Measurements from ENCODE around the gene CLN6.

Gene CLN6

GRCh38 chr15:68229386-68230156 is at the start of gene CLN6:
TSS of gene CLN6 (minus strand) at chr15:68229728. CDS start at chr15:68229584, 144 bp downstream.
- Mint-ChIP-seq H3K27me3 (no peaks in the 10 kb centered on the region), H3K4me3 (peak within 1 kb of the TSS; percentile 98), H3K4me1 (ENCODE audit: low read depth) (peaks cover 46% of the 10 kb centered on the region), H3K9me3 (no peaks in the 10 kb centered on the region), H3K36me3 (ENCODE audit: low read depth) (peaks cover 41% of the 10 kb centered on the region), H3K27ac (peak within 1 kb of the TSS; percentile 97)
- DNase-seq, result peak; percentile 95

GRCh38 chr15:68278595-68279405 is 49.3 kb upstream of the CLN6 start:
- Mint-ChIP-seq H3K4me3 (peak overlapping the region; percentile 95), H3K36me3 (ENCODE audit: low read depth) (peaks cover 46% of the 10 kb centered on the region), H3K27me3 (no peaks in the 10 kb centered on the region), H3K27ac (peak overlapping the region; percentile 95), H3K4me1 (ENCODE audit: low read depth) (peaks cover 52% of the 10 kb centered on the region), H3K9me3 (no peaks in the 10 kb centered on the region)
- no peak for DNase-seq

GRCh38 chr15:68278345-68278594 is 48.7 kb upstream of the CLN6 start:
- DNase-seq, result no peak

GRCh38 chr15:68277603-68278344 is 48.2 kb upstream of the CLN6 start, which contains the start of gene FEM1B:
TSS of gene FEM1B (plus strand) at chr15:68277745. CDS start at chr15:68278418, 673 bp downstream.
- DNase-seq, result peak; percentile 94
- peak within 1 kb of the TSS; percentile 95 for H3K4me3 Mint-ChIP-seq
- H3K4me1 Mint-ChIP-seq (ENCODE audit: low read depth), result peaks cover 53% of the 10 kb centered on the region
- peak within 1 kb of the TSS; percentile 99 for H3K27ac Mint-ChIP-seq
- H3K27me3 Mint-ChIP-seq, result no peaks in the 10 kb centered on the region
- peaks cover 43% of the 10 kb centered on the region for H3K36me3 Mint-ChIP-seq (ENCODE audit: low read depth)
- no peaks in the 10 kb centered on the region for H3K9me3 Mint-ChIP-seq

More at GRCh38 chr15:68278345-68278594, 48.7 kb upstream of the CLN6 start:
- Mint-ChIP-seq H3K4me3 (peak overlapping the region; percentile 95), H3K27me3 (no peaks in the 10 kb centered on the region), H3K9me3 (no peaks in the 10 kb centered on the region), H3K27ac (peak overlapping the region; percentile 95), H3K4me1 (ENCODE audit: low read depth) (peaks cover 50% of the 10 kb centered on the region), H3K36me3 (ENCODE audit: low read depth) (peaks cover 43% of the 10 kb centered on the region)

DNA sequence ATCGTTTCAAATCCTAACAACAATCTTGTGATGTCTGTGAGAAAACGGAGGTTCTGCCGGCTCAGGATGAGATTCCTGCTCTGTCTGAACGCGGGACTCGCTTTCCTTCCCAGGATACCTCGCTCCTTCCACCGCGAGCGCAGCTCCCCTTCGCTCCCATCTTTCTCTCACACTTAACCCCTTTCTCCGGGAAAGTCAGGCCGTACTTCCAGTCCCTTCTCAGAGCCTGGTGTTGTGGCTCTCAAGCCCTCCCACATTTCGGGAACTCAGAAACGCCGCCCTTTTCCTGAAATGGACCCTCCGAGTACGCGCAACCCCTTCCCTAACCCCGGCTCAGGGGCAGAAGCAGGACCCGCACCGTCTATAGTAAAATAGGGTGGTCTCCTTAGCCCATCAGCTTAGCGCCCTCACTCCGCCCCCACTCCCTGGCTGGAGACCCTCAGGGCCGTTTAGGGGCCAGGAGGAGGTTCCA is 47.6 kb upstream of the CLN6 start:
- peaks cover 42% of the 10 kb centered on the region for H3K36me3 Mint-ChIP-seq (ENCODE audit: low read depth)
- no peaks in the 10 kb centered on the region for H3K27me3 Mint-ChIP-seq
- H3K27ac Mint-ChIP-seq, result peak overlapping the region; percentile 99
- peak overlapping the region; percentile 95 for H3K4me3 Mint-ChIP-seq
- H3K9me3 Mint-ChIP-seq, result no peaks in the 10 kb centered on the region
- peaks cover 48% of the 10 kb centered on the region for H3K4me1 Mint-ChIP-seq (ENCODE audit: low read depth)
- no peak for DNase-seq

DNA sequence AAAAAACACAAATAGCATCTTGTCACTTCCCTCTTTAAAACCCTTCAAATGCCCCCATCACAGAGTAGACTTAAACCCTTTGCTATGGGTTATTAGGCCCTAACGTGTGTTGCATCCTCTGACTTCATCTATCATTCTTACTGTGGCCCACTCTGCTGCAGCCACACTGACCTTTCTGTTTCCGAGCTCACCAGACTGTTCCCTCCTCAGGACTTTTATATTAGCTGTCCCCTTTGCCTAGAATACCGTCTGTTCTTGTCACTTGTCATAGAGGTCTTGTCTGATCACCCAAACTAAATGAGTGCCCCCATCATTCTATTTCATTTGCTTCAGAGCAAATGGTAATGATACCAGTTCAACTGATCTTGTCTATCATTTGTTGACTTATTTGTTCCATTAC is 47.1 kb upstream of the CLN6 start:
- Mint-ChIP-seq H3K27ac (peak overlapping the region; percentile 99), H3K4me3 (peak overlapping the region; percentile 95), H3K4me1 (ENCODE audit: low read depth) (peaks cover 43% of the 10 kb centered on the region), H3K36me3 (ENCODE audit: low read depth) (peaks cover 37% of the 10 kb centered on the region), H3K9me3 (no peaks in the 10 kb centered on the region), H3K27me3 (no peaks in the 10 kb centered on the region)
- no peak for DNase-seq

DNA sequence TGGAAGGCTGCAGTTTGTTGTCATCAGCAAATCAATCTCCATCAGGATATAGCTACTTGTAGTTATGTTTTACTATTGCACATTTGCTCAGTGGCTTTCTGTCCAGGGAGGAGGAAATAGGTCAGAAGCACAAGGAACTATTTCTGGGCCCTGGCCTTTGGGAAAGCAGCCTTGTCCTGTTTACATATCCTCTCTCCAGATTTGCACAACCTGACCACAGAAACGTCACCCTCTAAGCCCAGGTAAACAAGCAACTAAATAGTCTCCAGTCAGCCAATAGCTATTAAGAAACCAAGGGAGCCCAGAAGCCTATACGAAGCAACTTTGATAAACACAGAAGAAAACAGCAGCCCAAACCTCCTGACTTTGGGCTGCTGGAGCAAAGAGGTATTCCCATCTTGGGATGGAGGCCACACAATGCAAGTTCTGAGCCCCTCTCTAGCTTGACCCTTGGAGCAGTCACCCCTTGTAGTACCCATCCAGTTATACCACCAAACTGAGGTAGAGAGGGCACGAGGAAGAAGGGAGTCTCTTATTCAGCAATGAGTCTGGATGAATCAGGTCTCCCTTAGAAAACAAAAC is 45.7 kb upstream of the CLN6 start:
- no peak overlapping the region for H3K4me3 Mint-ChIP-seq
- DNase-seq, result no peak
- H3K36me3 Mint-ChIP-seq (ENCODE audit: low read depth), result peaks cover 27% of the 10 kb centered on the region
- H3K4me1 Mint-ChIP-seq (ENCODE audit: low read depth), result peaks cover 29% of the 10 kb centered on the region
- H3K9me3 Mint-ChIP-seq, result no peaks in the 10 kb centered on the region
- no peak overlapping the region for H3K27ac Mint-ChIP-seq
- H3K27me3 Mint-ChIP-seq, result no peaks in the 10 kb centered on the region

DNA sequence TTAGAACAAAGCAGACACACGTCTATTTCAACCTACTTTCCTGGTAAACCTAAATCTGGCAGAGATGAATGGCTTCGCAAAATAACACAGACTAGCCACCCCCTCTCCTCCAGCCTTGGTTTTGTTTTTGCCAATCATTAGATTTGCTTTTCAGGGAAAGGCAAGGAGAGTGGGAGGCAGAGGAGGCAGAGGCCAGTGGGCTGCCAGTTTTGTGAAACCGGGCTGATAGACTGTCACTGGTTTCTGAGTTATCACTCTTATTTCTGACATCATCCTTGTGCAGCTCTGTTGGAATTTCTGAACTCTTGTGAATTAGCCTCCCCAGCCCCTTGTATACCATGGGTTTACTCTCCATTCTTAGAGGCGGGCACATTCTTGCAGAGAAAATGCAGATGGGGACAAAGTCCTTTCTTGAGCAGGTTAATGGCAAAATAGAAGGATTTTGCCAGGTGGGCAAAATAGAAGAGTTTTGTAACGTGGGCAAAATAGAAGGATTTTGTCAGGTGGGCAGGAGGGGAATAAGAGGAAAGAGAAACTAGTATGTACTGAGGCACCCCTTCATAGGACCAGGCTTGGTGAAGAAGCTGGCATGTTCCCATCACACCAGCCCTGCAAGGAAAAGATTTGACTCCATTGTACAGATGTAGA is 44.8 kb upstream of the CLN6 start:
- peaks cover 17% of the 10 kb centered on the region for H3K36me3 Mint-ChIP-seq (ENCODE audit: low read depth)
- DNase-seq, result no peak
- H3K9me3 Mint-ChIP-seq, result no peaks in the 10 kb centered on the region
- no peak overlapping the region for H3K4me3 Mint-ChIP-seq
- H3K4me1 Mint-ChIP-seq (ENCODE audit: low read depth), result peaks cover 20% of the 10 kb centered on the region
- H3K27ac Mint-ChIP-seq, result no peak overlapping the region
- no peaks in the 10 kb centered on the region for H3K27me3 Mint-ChIP-seq

- Mint-ChIP-seq H3K9me3 (no peaks in the 10 kb centered on the region), H3K4me1 (ENCODE audit: low read depth) (peaks cover 17% of the 10 kb centered on the region), H3K4me3 (no peak overlapping the region), H3K27ac (no peak overlapping the region), H3K27me3 (no peaks in the 10 kb centered on the region), H3K36me3 (ENCODE audit: low read depth) (peaks cover 5% of the 10 kb centered on the region)
- DNase-seq, result no peak
Observed at GRCh38 chr15:68272721-68273271, 43.3 kb upstream of the CLN6 start.

DNA sequence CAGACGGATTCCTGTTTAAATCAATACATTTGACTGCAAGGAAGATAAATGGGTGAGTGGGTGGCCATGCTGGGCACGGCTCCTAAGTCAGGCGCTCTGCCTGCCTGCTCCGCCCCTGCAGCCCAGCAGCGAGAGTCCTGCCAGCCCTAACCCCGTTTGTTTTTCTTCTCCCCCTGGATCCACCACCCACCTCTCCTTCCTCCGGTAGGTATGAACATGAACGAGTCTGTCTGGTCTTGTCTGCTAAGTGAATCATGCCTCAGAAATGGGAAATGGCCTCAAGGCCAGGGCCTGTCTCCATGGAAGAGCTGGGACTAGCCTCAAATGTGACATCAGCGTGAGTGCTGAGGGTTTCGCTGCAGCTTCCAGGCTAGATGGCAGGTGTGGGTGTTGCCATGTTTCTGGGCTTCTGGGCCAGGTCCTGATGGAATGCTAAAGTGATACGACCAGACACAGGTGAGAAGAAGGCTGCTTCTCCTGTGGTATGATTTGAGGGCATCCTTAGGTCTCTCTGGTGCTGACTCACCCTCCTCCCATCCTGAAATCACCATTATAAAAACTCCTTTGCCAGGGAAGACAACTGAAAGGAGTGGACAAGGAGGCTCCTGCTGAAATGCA is 42.4 kb upstream of the CLN6 start:
- no peak overlapping the region for H3K4me3 Mint-ChIP-seq
- DNase-seq, result no peak
- peaks cover 13% of the 10 kb centered on the region for H3K4me1 Mint-ChIP-seq (ENCODE audit: low read depth)
- no peaks in the 10 kb centered on the region for H3K27me3 Mint-ChIP-seq
- no peaks in the 10 kb centered on the region for H3K9me3 Mint-ChIP-seq
- H3K27ac Mint-ChIP-seq, result no peak overlapping the region
- H3K36me3 Mint-ChIP-seq (ENCODE audit: low read depth), result peaks cover under 1% of the 10 kb centered on the region

GRCh38 chr15:68268405-68268804 is 38.9 kb upstream of the CLN6 start:
- Mint-ChIP-seq H3K4me3 (no peak overlapping the region), H3K4me1 (ENCODE audit: low read depth) (peaks cover 3% of the 10 kb centered on the region), H3K9me3 (no peaks in the 10 kb centered on the region), H3K27me3 (peaks cover 12% of the 10 kb centered on the region), H3K36me3 (ENCODE audit: low read depth) (no peaks in the 10 kb centered on the region), H3K27ac (no peak overlapping the region)
- no peak for DNase-seq

GRCh38 chr15:68265674-68266073 is 36.1 kb upstream of the CLN6 start:
- H3K27me3 Mint-ChIP-seq, result peaks cover 19% of the 10 kb centered on the region
- H3K4me3 Mint-ChIP-seq, result no peak overlapping the region
- no peaks in the 10 kb centered on the region for H3K36me3 Mint-ChIP-seq (ENCODE audit: low read depth)
- H3K4me1 Mint-ChIP-seq (ENCODE audit: low read depth), result no peaks in the 10 kb centered on the region
- H3K27ac Mint-ChIP-seq, result no peak overlapping the region
- H3K9me3 Mint-ChIP-seq, result no peaks in the 10 kb centered on the region
- no peak for DNase-seq

DNA sequence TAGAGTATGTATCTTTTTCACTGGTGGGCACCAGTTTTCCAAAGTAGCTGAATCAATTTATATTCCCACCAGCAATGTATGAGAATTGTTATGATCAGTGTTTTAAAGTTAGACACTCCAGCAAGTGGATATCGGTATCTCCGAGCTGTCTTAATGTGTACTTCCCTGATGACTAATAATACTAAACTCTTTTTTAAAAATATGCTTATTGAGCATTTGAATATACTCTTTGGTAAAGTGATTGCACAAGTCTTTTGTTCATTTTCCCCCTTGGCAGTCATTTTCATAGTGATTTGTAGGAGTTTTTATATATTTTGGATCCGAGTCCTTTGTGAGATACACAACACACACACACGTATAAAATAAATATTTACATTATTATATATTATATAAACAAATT is 35.6 kb upstream of the CLN6 start:
- Mint-ChIP-seq H3K27me3 (peaks cover 19% of the 10 kb centered on the region), H3K9me3 (no peaks in the 10 kb centered on the region), H3K36me3 (ENCODE audit: low read depth) (no peaks in the 10 kb centered on the region), H3K4me3 (no peak overlapping the region), H3K27ac (no peak overlapping the region), H3K4me1 (ENCODE audit: low read depth) (no peaks in the 10 kb centered on the region)
- DNase-seq, result no peak
